ENCODE results near the gene GALNT17. TPM values are rescaled to one million over a fixed set of nuclear protein-coding genes. Genes with fewer than 3 reads are reported as not detected.

The GALNT17 gene
- total RNA-seq, 1 donor from 2014 or later: not detected

GRCh38 chr7:71334541-71334940 is 202.6 kb downstream of the GALNT17 start:
- intact Hi-C loops (cut with micrococcal nuclease): no loop called here

- intact Hi-C loops (cut with micrococcal nuclease): no loop called here
Measured at GRCh38 chr7:71338866-71339265, 206.9 kb downstream of the GALNT17 start.

GRCh38 chr7:71339924-71340323 is 208.0 kb downstream of the GALNT17 start:
- intact Hi-C loops (cut with micrococcal nuclease): no loop called here

GRCh38 chr7:71342202-71342601 is 210.3 kb downstream of the GALNT17 start:
- intact Hi-C loops (cut with micrococcal nuclease): no loop called here

GRCh38 chr7:71343039-71343438 is 211.1 kb downstream of the GALNT17 start:
- intact Hi-C loops (cut with micrococcal nuclease): no loop called here

- intact Hi-C loops (cut with micrococcal nuclease): no loop called here
Measured at GRCh38 chr7:71343892-71344291, 211.9 kb downstream of the GALNT17 start.

- intact Hi-C loops (cut with micrococcal nuclease): no loop called here
Measured at GRCh38 chr7:71345117-71345884, 213.4 kb downstream of the GALNT17 start.

GRCh38 chr7:71348821-71349681 is 217.1 kb downstream of the GALNT17 start:
- intact Hi-C loops (cut with micrococcal nuclease): no loop called here

GRCh38 chr7:71349682-71350481 is 217.9 kb downstream of the GALNT17 start:
- intact Hi-C loops (cut with micrococcal nuclease): no loop called here

GRCh38 chr7:71350680-71351079 is 218.7 kb downstream of the GALNT17 start:
- intact Hi-C loops (cut with micrococcal nuclease): no loop called here

- intact Hi-C loops (cut with micrococcal nuclease): no loop called here
Measured at GRCh38 chr7:71354716-71355115, 222.8 kb downstream of the GALNT17 start.

GRCh38 chr7:71361451-71362032 is 229.6 kb downstream of the GALNT17 start:
- intact Hi-C loops (cut with micrococcal nuclease): no loop called here

GRCh38 chr7:71362240-71362639 is 230.3 kb downstream of the GALNT17 start:
- intact Hi-C loops (cut with micrococcal nuclease): no loop called here

GRCh38 chr7:71363223-71363622 is 231.3 kb downstream of the GALNT17 start:
- intact Hi-C loops (cut with micrococcal nuclease): no loop called here

GRCh38 chr7:71363627-71364026 is 231.7 kb downstream of the GALNT17 start:
- intact Hi-C loops (cut with micrococcal nuclease): no loop called here

GRCh38 chr7:71364551-71364950 is 232.6 kb downstream of the GALNT17 start:
- intact Hi-C loops (cut with micrococcal nuclease): no loop called here

GRCh38 chr7:71372991-71373390 is 241.0 kb downstream of the GALNT17 start:
- intact Hi-C loops (cut with micrococcal nuclease): no loop called here

GRCh38 chr7:71377062-71377461 is 245.1 kb downstream of the GALNT17 start:
- intact Hi-C loops (cut with micrococcal nuclease): no loop called here

GRCh38 chr7:71377469-71377868 is 245.5 kb downstream of the GALNT17 start:
- intact Hi-C loops (cut with micrococcal nuclease): no loop called here

- intact Hi-C loops (cut with micrococcal nuclease): no loop called here
Measured at GRCh38 chr7:71384094-71384493, 252.2 kb downstream of the GALNT17 start.

- intact Hi-C loops (cut with micrococcal nuclease): no loop called here
Measured at GRCh38 chr7:71385330-71385729, 253.4 kb downstream of the GALNT17 start.
